GM12878 (cell line): Measurements from ENCODE around the gene ATG14. TPM values are rescaled to one million over a fixed set of nuclear protein-coding genes. Genes with fewer than 3 reads are reported as not detected.

Experiments used
- BACH1 ChIP-seq: fragments of 450-650 bp; IDR thresholded peaks from 2 replicates; pipeline ENCODE4 v1.6.1; 2017; ENCODE audit warnings: mild to moderate bottlenecking, borderline replicate concordance
- BRCA1 ChIP-seq: IDR thresholded peaks from 2 replicates; pipeline ENCODE4 v1.6.1; 2011; ENCODE audit warnings: low read depth, low read length, improper control_type of control experiment
- CBFB ChIP-seq: IDR thresholded peaks from 2 replicates; pipeline ENCODE4 v1.6.1; 2016; ENCODE audit warnings: antibody characterized with exemption, low read depth
- CREB1 ChIP-seq: IDR thresholded peaks from 2 replicates; pipeline ENCODE4 v1.6.1; 2012; ENCODE audit warnings: low read depth, mild to moderate bottlenecking, inconsistent platforms
- DPF2 ChIP-seq: fragments of 450-650 bp; IDR thresholded peaks from 2 replicates; pipeline ENCODE4 v1.6.1; 2017; ENCODE audit warnings: mild to moderate bottlenecking
- EED ChIP-seq: sonication (generic); IDR thresholded peaks from 2 replicates; pipeline ENCODE4 v1.6.1; 2016; ENCODE audit warnings: antibody characterized with exemption, low read depth
- FOXM1 ChIP-seq: IDR thresholded peaks from 2 replicates; pipeline ENCODE4 v1.6.1; 2012; ENCODE audit warnings: low read depth, mild to moderate bottlenecking, inconsistent platforms, low read length, moderate library complexity
- IKZF2 ChIP-seq, 2 experiments: fragments of 450-650 bp; IDR thresholded peaks; 2 replicates each; pipeline ENCODE4 v1.6.1; 2017; ENCODE audit warnings: mild to moderate bottlenecking in 2 of 2, moderate library complexity in 2 of 2
- MTA3 ChIP-seq: IDR thresholded peaks from 2 replicates; pipeline ENCODE4 v1.6.1; 2012; ENCODE audit warnings: low read length, inconsistent platforms, borderline replicate concordance
- MYC ChIP-seq: IDR thresholded peaks from 2 replicates; pipeline ENCODE4 v1.6.1; 2011; ENCODE audit warnings: mild to moderate bottlenecking, low read length, moderate library complexity, inconsistent platforms; ENCODE audit not compliant: insufficient read depth, insufficient replicate concordance, insufficient read length, severe bottlenecking
- NFYB ChIP-seq: IDR thresholded peaks from 2 replicates; pipeline ENCODE4 v1.6.1; 2011; ENCODE audit warnings: low read depth, mild to moderate bottlenecking, low read length, improper control_type of control experiment, moderate library complexity; ENCODE audit not compliant: insufficient read depth
- PML ChIP-seq: IDR thresholded peaks from 2 replicates; pipeline ENCODE4 v1.6.1; 2012; ENCODE audit warnings: low read length, inconsistent platforms
- POU2F2 ChIP-seq: IDR thresholded peaks from 3 replicates; pipeline ENCODE4 v1.6.1; 2011; ENCODE audit warnings: low read depth, mild to moderate bottlenecking, low read length, borderline replicate concordance
- SRF ChIP-seq, 2 experiments: IDR thresholded peaks; 2 replicates each; pipeline ENCODE4 v1.6.1; 2011; ENCODE audit warnings: low read depth in 2 of 2, low read length in 2 of 2, mild to moderate bottlenecking in 1 of 2, moderate library complexity in 1 of 2
- SUPT20H ChIP-seq: IDR thresholded peaks from 2 replicates; pipeline ENCODE4 v1.6.1; 2011; ENCODE audit warnings: low read depth, mild to moderate bottlenecking, low read length, moderate library complexity, borderline replicate concordance; ENCODE audit not compliant: control insufficient read depth
- ZNF217 ChIP-seq: fragments of 450-650 bp; IDR thresholded peaks from 2 replicates; pipeline ENCODE4 v1.6.1; 2017; ENCODE audit warnings: antibody characterized with exemption, mild to moderate bottlenecking
- polyA plus RNA-seq, 11 experiments: library from polyadenylated mRNA; depleted of rRNA in 4 of 11; unstranded in 6 of 11; stranded (reverse) in 5 of 11; fragments of >200 nt; fragmentation: Nextera tagmentation in 4 of 11; fragmentation: Illumina TruSeq in 1 of 11; extraction: Ambion mirVana in 4 of 11; extraction: Trizol in 1 of 11; gene quantifications; 1 replicate in 1 of 11; 2 replicates in 10 of 11; pipeline versions ENCODE4 v1.2.1 to v1.2.3, GENCODE V29; 2011 to 2016; ENCODE audit warnings: inconsistent platforms in 2 of 11, missing spikeins in 2 of 11, low read depth in 1 of 11
- total RNA-seq, 4 experiments: library from RNA; depleted of rRNA in 3 of 4; stranded (reverse); fragments of >200 nt in 3 of 4; fragmentation: Illumina TruSeq in 1 of 4; extraction: Trizol in 1 of 4; gene quantifications; 2 replicates each; pipeline versions ENCODE4 v1.2.1 to v1.2.3, GENCODE V29; 2013 to 2021
- TF ChIP-seq, protein P1 (sequence below): fragments of 450-650 bp; IDR thresholded peaks from 2 replicates; pipeline ENCODE4 v1.6.1; 2017; ENCODE audit warnings: low read depth, mild to moderate bottlenecking, moderate library complexity
- TF ChIP-seq, protein P2 (sequence below): IDR thresholded peaks from 2 replicates; pipeline ENCODE4 v1.6.1; 2012; ENCODE audit warnings: low read length, inconsistent platforms
- TF ChIP-seq, protein P3 (sequence below): fragments of 450-650 bp; IDR thresholded peaks from 2 replicates; pipeline ENCODE4 v1.6.1; 2017; ENCODE audit warnings: mild to moderate bottlenecking
- TF ChIP-seq, protein P4 (sequence below): IDR thresholded peaks from 2 replicates; pipeline ENCODE4 v1.6.1; 2012; ENCODE audit warnings: mild to moderate bottlenecking, low read depth, low read length

The ATG14 gene
- total and polyA plus RNA-seq, 10 of the 15 experiments (the other 5 are each of a cell fraction or from before 2014, with no cell fraction given), result 1.1 to 6.4 (median 5.0) TPM

DNA sequence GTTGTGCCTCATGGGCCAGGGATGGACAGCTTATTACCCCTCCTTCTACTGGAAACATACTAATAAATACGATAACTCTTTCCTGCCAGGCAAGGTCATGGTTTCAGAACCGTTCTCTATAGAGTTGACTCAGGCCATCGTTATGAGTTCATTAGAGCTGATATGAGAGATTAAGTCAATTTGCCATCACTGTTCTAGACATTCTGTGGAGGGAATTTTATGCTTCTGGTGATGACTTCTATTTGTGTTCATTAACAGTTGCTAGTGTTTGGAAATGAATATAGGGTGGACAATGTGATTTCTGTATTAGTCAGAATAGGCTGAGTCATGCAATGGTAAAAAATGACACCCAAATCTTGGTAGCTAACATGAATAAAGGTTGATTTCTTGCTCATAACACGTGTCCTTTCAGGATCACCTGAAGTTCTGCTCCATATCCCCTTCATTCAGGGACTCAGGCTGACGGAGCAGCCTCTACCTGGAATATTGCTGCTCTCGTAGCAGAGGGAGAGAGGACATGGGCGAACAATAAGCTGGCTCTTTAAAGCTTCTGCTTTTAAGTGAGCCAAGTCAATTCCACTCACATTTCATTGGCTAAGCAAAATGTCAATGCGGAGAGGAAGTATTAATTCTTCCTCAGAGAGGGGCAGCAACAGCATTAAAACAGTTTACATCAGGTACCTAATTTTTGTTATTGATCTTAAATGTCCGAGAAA is 47.3 kb upstream of the ATG14 start (continued):
- TF ChIP-seq, protein P1, sequence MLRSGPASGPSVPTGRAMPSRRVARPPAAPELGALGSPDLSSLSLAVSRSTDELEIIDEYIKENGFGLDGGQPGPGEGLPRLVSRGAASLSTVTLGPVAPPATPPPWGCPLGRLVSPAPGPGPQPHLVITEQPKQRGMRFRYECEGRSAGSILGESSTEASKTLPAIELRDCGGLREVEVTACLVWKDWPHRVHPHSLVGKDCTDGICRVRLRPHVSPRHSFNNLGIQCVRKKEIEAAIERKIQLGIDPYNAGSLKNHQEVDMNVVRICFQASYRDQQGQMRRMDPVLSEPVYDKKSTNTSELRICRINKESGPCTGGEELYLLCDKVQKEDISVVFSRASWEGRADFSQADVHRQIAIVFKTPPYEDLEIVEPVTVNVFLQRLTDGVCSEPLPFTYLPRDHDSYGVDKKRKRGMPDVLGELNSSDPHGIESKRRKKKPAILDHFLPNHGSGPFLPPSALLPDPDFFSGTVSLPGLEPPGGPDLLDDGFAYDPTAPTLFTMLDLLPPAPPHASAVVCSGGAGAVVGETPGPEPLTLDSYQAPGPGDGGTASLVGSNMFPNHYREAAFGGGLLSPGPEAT, result peak; percentile 32; the same call in 1 of the 2 replicates
- TF ChIP-seq SUPT20H (no peak), NFYB (peak; percentile 81), MTA3 (peak; percentile 53; the same call in 1 of the 2 replicates), MYC (no peak), PML (peak; percentile 69; the same call in 1 of the 2 replicates), DPF2 (peak; percentile 93), POU2F2 (no peak), IKZF2 (IDR thresholded peaks at IDR 0.05) (peak; percentile 76 to 80), BACH1 (peak; percentile 97), CBFB (0 out of 2 replicates have a peak, but pooled peaks have one; percentile 25), CREB1 (0 out of 2 replicates have a peak, but pooled peaks have one; percentile 22), BRCA1 (no peak), ZNF217 (0 out of 2 replicates have a peak, but pooled peaks have one; percentile 42), FOXM1 (peak; percentile 88; the same call in 1 of the 2 replicates), SRF (IDR thresholded peaks at IDR 0.05; ENCODE audit: low read depth in 2 of 2, low read length in 2 of 2) (no peak), EED (peak; percentile 72)
- TF ChIP-seq, protein P2, sequence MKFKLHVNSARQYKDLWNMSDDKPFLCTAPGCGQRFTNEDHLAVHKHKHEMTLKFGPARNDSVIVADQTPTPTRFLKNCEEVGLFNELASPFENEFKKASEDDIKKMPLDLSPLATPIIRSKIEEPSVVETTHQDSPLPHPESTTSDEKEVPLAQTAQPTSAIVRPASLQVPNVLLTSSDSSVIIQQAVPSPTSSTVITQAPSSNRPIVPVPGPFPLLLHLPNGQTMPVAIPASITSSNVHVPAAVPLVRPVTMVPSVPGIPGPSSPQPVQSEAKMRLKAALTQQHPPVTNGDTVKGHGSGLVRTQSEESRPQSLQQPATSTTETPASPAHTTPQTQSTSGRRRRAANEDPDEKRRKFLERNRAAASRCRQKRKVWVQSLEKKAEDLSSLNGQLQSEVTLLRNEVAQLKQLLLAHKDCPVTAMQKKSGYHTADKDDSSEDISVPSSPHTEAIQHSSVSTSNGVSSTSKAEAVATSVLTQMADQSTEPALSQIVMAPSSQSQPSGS, result peak; percentile 80
- TF ChIP-seq, protein P3, sequence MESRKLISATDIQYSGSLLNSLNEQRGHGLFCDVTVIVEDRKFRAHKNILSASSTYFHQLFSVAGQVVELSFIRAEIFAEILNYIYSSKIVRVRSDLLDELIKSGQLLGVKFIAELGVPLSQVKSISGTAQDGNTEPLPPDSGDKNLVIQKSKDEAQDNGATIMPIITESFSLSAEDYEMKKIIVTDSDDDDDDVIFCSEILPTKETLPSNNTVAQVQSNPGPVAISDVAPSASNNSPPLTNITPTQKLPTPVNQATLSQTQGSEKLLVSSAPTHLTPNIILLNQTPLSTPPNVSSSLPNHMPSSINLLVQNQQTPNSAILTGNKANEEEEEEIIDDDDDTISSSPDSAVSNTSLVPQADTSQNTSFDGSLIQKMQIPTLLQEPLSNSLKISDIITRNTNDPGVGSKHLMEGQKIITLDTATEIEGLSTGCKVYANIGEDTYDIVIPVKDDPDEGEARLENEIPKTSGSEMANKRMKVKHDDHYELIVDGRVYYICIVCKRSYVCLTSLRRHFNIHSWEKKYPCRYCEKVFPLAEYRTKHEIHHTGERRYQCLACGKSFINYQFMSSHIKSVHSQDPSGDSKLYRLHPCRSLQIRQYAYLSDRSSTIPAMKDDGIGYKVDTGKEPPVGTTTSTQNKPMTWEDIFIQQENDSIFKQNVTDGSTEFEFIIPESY, result no peak
- TF ChIP-seq, protein P4, sequence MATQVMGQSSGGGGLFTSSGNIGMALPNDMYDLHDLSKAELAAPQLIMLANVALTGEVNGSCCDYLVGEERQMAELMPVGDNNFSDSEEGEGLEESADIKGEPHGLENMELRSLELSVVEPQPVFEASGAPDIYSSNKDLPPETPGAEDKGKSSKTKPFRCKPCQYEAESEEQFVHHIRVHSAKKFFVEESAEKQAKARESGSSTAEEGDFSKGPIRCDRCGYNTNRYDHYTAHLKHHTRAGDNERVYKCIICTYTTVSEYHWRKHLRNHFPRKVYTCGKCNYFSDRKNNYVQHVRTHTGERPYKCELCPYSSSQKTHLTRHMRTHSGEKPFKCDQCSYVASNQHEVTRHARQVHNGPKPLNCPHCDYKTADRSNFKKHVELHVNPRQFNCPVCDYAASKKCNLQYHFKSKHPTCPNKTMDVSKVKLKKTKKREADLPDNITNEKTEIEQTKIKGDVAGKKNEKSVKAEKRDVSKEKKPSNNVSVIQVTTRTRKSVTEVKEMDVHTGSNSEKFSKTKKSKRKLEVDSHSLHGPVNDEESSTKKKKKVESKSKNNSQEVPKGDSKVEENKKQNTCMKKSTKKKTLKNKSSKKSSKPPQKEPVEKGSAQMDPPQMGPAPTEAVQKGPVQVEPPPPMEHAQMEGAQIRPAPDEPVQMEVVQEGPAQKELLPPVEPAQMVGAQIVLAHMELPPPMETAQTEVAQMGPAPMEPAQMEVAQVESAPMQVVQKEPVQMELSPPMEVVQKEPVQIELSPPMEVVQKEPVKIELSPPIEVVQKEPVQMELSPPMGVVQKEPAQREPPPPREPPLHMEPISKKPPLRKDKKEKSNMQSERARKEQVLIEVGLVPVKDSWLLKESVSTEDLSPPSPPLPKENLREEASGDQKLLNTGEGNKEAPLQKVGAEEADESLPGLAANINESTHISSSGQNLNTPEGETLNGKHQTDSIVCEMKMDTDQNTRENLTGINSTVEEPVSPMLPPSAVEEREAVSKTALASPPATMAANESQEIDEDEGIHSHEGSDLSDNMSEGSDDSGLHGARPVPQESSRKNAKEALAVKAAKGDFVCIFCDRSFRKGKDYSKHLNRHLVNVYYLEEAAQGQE, result no peak
